Measurements from ENCODE around the gene RNU2-1.
"Not testable (repeated sequence)": the region's sequence is repeated elsewhere in the genome, so short reads cannot be mapped to it uniquely, and the experiment has no call there.

RNU2-1 gene

DNA sequence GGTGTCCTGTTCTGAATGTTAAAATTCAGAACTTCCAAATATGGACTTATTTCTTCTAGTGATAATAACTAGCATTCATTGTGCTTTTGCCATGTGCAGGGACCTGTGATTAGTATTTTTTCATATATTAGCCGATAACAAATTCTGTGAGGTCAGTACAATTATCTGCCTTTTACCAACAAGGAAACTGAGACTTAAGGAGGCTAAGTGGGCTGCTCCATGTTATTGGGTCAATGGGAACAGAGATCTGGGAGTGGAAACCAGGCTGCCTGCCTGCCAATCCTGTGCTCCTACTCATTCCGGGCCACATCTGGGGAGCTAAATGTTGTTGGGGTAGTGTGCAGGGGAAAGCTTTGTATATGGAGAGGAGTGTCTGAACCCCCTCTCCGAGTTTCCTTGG lies 18.4 kb downstream of the RNU2-1 start:
- DNase-seq = no peak

DNA sequence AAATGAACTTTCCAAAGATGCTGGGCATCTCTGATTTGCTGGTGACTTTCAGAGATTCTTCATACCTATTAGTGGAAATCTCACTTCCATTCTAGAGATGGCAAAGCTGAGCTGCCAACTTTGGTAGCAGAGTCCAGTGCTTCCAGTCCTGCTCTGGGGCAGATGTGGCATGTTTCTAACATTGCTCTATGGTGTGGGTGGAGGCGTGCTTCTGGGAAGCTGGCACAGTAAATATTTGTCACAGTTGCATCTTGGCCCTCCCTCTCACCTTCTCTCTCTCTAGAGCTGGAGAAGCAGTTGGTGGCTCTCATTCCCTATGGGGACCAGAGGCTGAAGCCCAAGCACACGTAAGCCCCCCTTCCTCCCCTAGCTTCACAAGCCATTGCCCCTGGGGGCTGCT lies 20.2 kb downstream of the RNU2-1 start:
- DNase-seq = no peak

GRCh38 chr17:43212641-43213490 lies 20.9 kb downstream of the RNU2-1 start:
- peak; percentile 13 for DNase-seq

DNA sequence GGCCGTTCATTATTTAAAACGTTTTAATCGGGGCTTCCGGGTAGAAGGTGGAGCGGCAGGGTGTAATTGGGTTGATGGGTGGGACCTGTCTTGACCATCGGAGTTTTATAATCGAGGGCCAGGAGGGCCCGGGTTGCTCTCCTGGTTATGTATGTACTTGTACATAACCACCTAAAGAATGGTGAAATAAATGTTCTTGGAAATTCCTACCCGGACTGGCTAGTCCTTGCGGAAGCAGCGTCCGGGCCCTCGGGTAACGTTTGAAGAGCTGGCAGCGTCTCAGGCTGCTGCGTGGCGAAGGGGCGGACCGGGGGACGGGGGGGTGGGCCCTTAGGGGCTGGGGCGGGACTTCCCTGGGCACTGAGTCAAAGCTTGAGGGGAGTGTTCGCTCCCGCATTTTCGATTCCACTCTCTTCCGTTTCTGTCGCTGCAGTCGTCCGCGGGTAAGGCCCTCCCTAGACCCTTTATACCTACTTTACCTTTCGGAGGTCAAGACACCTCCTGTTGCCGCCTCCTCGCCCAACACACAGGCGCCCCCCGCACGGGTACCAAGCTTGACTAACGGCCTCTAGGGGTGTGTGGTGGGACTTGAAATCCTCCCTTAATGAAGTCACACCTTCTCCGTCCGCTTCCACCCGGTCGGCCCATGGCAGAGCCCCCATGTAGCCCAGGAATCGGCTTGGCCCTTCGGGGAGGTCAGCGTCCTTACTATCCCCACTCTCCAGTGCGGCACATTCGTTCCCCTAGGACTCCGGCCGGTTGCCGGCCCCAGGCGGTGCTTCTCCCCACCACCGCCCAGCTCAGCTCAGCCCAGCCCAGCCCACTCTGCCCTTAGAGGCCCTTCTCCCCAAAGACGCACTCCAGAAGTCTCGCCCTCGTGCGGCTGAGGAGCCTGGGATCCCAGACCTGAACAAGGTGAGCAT lies 22.0 kb downstream of the RNU2-1 start, which contains the start of gene TMEM106A:
TSS of gene TMEM106A (plus strand) at position 396 of the 923 bp plus-strand sequence. CDS start 1,167 bp downstream, outside the sequence.
- peak; percentile 84 for DNase-seq

DNA sequence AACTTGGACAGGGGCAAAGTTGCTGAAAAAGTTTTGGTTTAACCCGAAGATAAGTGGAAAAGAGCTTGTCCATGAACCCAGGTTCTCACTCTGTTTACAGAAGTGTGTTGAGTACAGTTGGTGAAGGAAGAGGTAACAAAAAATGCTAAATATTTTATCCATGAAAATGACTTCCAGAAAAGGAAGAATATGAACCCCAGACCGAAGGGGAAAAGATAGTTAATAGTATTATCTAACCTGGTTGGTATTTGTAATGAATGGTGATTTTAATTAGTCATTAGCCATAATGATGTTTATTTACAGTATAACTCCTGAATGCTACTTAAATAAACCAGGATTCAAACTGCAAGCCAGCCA lies 22.7 kb downstream of the RNU2-1 start:
- DNase-seq = no peak

DNA sequence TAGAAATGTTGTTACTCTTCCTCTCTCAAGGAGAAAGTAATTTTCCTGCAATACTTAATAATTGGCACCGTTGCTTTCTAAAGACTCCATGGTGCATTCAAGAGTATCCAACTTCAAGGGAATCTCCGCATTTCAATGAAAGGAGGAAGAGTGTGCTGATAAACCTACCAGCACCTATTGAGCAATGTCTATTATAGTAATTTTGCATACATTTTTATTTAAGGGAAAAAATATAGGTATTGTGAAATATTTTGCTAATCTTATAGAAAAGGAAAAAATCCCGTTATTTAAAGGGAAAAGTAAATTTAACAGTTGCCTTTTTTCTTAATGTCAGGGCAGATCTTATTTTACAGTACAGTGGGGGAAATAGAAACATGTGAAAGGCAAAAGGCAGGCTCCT lies 23.2 kb downstream of the RNU2-1 start:
- DNase-seq = no peak

- not testable (repeated sequence) for DNase-seq
Measured at GRCh38 chr17:43203013-43203412, 30.8 kb downstream of the RNU2-1 start.

GRCh38 chr17:43200127-43200526 lies 33.6 kb downstream of the RNU2-1 start:
- DNase-seq = no peak

- no peak for DNase-seq
Measured at GRCh38 chr17:43199633-43200032, 34.1 kb downstream of the RNU2-1 start.

DNA sequence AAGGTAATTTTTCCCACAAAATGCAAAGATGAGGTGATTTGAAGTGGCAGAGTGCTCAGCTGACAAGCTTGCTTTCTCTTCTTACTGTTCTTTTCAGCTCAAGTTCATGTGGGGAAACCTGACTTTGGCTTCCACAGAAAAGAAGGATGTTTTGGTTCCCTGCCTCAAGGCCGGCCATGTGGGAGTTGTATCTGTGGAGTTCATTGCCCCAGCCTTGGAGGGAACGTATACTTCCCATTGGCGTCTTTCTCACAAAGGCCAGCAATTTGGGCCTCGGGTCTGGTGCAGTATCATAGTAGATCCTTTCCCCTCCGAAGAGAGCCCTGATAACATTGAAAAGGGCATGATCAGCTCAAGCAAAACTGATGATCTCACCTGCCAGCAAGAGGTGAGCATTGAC lies 40.5 kb downstream of the RNU2-1 start:
- no peak for DNase-seq

DNA sequence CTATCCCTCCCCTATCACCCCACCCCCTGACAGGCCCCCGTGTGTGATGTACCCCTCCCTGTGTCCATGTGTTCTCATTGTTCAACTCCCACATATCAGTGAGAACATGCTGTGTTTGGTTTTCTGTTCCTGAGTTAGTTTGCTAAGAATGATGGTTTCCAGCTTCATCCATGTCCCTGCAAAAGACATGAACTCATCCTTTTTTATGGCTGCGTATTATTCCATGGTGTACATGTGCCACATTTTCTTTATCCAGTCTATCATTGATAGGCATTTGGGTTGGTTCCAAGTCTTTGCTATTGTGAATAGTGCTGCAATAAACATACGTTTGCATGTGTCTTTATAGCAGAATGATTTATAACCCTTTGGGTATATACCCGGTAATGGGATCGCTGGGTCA lies 47.1 kb downstream of the RNU2-1 start:
- DNase-seq = not testable (repeated sequence)

- DNase-seq = no peak
Measured at GRCh38 chr17:43183921-43184320, 49.9 kb downstream of the RNU2-1 start.

Measured in activated CD4-positive, alpha-beta T cell treated with anti-CD3 and anti-CD28 coated beads, Interleukin-2, amount 50 U/mL, for 16 hours (primary cell).